ENCODE results near the gene NOM1.

DNA sequence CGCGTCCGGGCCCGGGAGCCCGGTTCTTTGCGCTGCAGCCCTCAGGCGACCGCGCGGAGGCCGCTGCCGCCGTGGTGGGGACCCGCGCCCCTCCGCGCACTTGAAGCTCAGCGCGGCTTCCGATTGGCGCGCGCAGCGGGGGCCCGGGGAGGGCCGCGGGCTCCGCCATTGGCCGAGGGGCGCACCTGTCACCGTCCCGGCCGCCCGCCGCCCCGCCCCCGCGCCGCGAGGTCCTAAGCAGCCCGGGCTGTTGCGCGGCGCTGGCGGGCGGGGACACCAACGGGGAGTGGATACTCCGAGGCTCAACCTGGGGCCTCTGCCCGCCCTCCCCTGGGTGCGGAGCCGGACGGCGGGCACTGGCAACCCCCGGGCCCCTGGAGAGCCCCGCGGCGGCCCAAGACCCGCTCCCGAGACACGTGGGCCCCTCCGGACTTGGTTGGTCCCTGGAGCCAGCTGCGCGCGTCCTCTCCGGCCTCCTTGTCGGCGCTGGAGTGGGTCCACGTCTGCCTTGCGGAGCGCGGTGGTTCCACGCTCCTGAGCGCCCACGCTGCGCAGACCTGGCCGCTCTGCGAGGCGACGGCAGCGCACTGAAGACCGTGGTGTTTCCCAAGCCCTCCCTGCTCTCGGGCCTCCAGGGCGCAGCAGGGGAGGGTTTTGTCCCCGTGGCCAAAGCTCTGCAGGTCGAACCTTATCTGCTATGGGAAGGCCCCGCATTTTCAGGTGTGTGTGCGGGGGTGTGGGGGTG, 61.2 kb downstream of the NOM1 start, which contains the start of gene MNX1:
- no peak for TF ChIP-seq POLR2A (IDR thresholded peaks at IDR 0.05)
- TF ChIP-seq, protein P1, sequence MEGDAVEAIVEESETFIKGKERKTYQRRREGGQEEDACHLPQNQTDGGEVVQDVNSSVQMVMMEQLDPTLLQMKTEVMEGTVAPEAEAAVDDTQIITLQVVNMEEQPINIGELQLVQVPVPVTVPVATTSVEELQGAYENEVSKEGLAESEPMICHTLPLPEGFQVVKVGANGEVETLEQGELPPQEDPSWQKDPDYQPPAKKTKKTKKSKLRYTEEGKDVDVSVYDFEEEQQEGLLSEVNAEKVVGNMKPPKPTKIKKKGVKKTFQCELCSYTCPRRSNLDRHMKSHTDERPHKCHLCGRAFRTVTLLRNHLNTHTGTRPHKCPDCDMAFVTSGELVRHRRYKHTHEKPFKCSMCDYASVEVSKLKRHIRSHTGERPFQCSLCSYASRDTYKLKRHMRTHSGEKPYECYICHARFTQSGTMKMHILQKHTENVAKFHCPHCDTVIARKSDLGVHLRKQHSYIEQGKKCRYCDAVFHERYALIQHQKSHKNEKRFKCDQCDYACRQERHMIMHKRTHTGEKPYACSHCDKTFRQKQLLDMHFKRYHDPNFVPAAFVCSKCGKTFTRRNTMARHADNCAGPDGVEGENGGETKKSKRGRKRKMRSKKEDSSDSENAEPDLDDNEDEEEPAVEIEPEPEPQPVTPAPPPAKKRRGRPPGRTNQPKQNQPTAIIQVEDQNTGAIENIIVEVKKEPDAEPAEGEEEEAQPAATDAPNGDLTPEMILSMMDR (IDR thresholded peaks at IDR 0.05 in 4 of 5, conservative IDR thresholded peaks at IDR 0.05 in 1 of 5) = no peak

All from gastrocnemius medialis (tissue), 4 donors.